Mesenchymal stem cell (in vitro differentiated cells and primary cell): ENCODE data around the gene ENTHD1. TPM values are rescaled to one million over a fixed set of nuclear protein-coding genes. Genes with fewer than 3 reads are reported as not detected.

Experiments
- small RNA-seq: library from polyadenylated mRNA; stranded (forward); fragments of <200 nt; extraction: miRNeasy Mini kit (QIAGEN cat#:217004); gene quantifications from one replicate; pipeline ENCODE3, GENCODE V24; 2013; ENCODE audit warnings: low read depth

Gene ENTHD1

Small RNAs within 50 kb of the gene (small RNA-seq; reads per million reads assigned to genes)
- not detected for gene RN7SKP210
